Activated CD4-positive, alpha-beta T cell treated with anti-CD3 and anti-CD28 coated beads, Interleukin-2, amount 50 U/mL, for 16 hours (primary cell): ENCODE measurements around the gene OTUD4.
A peak's percentile ranks its signal among the peaks of the same experiment; 100 is the strongest.
"Not testable (repeated sequence)": the region's sequence is repeated elsewhere in the genome, so short reads cannot be mapped to it uniquely, and the experiment has no call there.

ENCODE experiments used
- DNase-seq: peaks from one replicate; pipeline ENCODE4 v3.0.0-alpha.2; 2020

Gene OTUD4, protein sequence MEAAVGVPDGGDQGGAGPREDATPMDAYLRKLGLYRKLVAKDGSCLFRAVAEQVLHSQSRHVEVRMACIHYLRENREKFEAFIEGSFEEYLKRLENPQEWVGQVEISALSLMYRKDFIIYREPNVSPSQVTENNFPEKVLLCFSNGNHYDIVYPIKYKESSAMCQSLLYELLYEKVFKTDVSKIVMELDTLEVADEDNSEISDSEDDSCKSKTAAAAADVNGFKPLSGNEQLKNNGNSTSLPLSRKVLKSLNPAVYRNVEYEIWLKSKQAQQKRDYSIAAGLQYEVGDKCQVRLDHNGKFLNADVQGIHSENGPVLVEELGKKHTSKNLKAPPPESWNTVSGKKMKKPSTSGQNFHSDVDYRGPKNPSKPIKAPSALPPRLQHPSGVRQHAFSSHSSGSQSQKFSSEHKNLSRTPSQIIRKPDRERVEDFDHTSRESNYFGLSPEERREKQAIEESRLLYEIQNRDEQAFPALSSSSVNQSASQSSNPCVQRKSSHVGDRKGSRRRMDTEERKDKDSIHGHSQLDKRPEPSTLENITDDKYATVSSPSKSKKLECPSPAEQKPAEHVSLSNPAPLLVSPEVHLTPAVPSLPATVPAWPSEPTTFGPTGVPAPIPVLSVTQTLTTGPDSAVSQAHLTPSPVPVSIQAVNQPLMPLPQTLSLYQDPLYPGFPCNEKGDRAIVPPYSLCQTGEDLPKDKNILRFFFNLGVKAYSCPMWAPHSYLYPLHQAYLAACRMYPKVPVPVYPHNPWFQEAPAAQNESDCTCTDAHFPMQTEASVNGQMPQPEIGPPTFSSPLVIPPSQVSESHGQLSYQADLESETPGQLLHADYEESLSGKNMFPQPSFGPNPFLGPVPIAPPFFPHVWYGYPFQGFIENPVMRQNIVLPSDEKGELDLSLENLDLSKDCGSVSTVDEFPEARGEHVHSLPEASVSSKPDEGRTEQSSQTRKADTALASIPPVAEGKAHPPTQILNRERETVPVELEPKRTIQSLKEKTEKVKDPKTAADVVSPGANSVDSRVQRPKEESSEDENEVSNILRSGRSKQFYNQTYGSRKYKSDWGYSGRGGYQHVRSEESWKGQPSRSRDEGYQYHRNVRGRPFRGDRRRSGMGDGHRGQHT

DNA sequence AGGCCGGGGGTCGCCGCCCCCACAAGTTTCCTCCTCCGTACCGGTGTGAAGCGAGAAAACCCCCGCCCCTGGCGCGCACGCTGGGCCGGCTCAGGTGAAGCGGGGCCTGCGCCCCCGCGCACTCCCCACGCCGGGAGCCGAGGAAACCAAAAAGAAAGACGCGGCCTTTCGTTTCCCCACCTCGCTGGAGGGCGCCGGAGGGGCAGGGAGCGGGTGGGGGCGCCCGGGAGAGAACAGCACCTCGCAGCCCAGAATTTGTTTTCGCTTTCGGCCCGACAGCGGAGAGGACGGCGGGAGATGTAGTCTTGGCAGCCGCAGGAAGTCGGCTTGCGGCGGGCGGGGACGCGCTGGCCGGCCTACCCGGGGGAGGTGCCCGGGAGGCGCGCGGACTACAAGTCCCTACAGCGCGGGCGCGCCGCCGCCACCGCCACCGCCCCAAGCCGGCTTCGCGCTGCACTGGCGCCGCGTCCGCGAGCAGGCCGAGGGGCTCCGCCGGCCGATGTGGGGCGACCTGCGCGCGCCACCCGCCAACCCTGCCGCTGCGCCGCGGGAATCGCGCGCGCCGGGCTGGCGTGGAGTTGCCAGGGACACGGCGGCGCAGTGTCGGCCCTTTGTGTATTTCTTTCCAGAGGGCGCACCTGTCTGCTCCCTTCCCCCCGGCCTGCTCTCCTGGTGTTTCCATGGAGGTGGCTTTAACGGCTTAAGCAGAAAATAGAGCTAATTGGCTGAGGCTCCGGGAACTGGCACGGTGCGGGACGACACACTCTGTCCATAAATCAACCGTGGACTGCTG lies at the start of gene OTUD4:
Gene OTUD4, minus strand, starts transcription at position 292 of the 793 bp plus-strand sequence. CDS start 616 bp downstream, outside the sequence.
- DNase-seq, result peak; percentile 96

DNA sequence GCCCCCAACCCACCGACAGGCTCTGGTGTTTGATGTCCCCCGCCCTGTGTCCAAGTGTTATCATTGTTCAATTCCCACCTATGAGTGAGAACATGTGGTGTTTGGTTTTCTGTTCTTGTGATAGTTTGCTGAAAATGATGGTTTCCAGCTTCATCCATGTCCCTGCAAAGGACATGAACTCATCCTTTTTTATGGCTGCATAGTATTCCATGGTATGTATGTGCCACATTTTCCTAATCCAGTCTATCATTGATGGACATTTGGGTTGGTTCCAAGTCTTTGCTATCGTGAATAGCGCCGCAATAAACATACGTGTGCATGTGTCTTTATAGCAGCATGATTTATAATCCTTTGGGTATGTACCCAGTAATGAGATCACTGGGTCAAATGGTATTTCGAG lies 42.8 kb upstream of the OTUD4 start:
- not testable (repeated sequence) for DNase-seq

DNA sequence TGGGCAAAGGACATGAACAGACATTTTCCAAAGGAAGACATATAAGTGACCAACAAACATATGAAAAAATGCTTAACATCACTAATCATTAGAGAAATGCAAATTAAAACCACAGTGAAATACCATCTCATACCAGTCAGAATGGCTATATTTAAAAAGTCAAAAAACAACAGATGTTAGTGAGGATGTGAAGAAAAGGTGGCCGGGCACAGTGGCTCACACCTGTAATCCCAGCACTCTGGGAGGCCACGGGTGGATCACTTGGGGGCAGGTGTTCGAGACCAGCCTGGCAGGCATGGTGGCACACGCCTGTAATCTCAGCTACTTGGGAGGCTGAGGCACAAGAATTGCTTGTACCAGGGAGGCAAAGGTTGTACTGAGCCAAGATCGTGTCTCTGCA lies 41.1 kb upstream of the OTUD4 start:
- DNase-seq, result not testable (repeated sequence)

DNA sequence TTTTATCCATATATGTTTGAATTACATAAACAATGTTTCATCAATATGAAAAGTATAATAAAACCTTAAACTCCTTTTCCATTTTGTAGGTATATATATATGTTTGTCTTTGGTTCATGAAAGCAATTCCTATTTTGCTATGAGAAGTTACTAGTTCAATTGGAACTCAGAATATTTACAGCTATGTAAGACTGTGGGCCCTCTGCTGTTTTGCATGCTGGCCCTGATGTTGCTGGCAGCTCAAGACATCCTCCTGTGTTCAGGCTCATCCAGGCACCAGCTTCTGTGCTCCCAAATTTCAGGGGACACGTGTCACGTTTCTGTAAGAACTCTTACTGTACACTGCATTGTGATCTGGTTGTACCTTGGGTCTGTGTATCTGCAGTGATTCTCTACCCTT lies 38.7 kb upstream of the OTUD4 start:
- no peak for DNase-seq

DNA sequence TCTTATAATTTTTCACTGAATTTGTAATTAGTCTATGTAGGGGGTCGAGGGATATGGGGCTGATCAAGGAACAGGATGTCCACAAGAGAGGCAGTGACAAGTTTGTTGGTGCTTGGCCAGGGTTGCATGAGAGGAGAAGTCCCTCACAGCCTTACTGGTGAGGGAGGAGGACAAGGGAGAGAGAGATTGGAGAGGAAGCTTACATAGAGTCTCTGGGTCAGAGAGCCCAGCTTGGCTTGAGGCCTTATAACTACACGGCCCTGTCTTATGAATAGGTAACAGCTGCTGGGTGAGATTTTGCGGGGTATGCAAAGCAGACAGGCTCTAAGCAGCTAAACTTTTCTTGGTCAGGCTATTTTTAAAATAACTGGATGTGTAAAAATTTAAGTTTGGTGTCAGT lies 37.9 kb upstream of the OTUD4 start:
- DNase-seq, result no peak

DNA sequence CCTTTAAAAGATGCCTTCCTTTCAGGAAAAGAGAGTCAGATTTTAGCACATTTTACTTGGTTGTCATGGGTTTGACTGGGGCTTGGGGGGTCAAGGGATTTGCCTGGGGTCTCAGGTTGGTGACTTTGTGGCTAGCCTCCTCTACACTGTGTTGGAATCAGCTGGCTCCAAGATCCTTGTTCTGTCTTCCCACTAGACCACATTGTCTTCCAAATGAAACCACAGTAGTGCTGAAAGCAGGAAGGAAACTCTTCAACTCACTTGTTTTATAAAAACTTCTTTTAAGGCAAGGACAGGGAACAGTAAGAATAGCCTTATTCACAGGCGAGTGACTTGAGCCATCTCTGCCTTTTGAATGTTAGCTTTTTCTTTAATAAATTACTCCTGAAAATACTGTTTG lies 37.0 kb upstream of the OTUD4 start:
- DNase-seq, result no peak

DNA sequence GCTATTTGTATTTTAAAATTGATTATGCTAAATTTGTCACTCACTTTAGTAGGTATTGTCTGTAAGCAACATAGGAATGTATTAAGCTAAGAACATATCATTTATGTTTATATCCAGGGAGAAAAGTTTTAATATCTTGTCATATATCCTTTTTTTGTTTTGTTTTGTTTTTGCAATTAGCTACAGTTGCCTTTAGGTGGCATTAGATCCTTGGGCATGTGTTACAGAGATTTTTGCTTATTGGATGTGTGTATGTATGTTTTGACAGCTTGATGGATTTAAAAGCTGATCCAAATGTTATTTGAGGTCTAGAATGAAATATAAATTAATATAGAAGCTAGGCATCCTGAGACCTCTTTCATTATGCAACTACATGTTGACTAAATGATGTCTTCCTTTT lies 36.1 kb upstream of the OTUD4 start:
- peak; percentile 3 for DNase-seq

DNA sequence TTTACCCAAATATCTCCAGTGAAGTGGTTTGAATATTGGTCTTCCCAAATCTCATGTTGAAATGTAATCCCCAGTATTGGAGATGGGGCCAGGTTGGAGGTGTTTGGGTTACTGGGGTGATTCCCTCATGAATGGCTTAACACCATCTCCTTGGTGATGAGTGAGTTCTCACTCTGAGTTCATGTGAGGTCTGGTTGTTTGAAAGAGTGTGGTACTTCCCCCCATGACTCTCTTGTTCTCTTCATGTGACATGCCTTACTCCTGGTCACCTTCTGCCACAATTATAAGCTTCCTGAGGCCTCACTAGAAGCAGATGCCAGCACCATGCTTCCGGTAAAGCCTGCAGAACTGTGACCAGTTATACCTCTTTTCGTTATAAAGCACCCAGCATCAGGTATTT lies 32.9 kb upstream of the OTUD4 start:
- no peak for DNase-seq

DNA sequence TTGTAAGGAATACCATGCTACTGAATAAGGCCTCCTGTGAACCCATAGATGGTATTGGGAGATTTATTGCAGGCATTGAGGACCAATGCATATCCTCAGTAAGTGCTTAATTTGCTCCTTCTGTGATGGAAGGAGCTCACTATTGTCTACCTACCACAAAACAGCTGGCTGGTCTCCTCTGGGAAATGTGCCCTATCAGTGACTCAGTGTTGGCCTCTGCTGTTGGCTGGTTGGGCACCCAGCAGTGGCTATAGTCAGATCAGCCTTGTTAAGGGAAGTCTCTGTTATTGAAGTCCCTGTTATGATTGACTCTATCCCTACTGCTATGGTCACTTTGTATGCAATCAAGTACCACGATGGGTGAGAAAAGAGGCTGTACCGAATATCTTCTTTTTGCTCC lies 27.5 kb upstream of the OTUD4 start:
- no peak for DNase-seq

DNA sequence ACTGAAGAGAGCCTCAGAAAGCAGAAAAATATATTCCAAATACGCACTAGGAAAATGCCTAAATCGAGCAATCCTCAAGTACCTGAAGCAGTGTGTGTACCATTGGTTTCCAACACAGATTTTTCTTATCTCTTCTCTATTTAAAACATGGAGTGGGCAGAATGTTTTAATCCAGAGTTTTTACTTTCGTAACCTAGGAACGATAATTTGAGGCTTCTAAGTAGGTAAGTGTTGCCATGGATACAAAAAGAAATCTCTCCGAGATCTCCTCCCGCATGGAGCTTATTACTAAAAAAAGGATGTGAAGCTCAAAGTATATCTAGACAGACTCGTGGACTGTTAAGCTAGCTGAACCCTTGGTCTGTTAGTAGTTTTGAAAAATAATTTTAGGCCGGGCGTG lies 23.0 kb upstream of the OTUD4 start:
- no peak for DNase-seq

DNA sequence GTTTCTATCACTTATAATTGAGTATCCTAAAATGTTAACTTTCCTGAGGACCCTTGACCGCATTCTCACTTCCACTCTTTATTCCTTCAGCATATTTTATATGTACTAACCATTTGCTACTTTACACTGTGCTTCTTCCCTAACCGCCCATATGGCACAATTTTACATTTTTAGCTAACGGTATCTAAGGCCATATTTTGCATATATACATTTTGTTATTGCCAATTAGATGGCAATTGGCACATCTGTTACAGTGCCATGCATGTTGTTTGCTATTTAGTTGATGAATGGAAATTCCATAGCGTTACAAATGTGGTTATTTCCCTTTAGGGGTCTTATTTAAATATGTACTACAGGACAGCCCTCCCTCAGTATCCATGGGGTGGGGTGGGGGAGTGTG lies 20.0 kb upstream of the OTUD4 start:
- DNase-seq, result no peak

DNA sequence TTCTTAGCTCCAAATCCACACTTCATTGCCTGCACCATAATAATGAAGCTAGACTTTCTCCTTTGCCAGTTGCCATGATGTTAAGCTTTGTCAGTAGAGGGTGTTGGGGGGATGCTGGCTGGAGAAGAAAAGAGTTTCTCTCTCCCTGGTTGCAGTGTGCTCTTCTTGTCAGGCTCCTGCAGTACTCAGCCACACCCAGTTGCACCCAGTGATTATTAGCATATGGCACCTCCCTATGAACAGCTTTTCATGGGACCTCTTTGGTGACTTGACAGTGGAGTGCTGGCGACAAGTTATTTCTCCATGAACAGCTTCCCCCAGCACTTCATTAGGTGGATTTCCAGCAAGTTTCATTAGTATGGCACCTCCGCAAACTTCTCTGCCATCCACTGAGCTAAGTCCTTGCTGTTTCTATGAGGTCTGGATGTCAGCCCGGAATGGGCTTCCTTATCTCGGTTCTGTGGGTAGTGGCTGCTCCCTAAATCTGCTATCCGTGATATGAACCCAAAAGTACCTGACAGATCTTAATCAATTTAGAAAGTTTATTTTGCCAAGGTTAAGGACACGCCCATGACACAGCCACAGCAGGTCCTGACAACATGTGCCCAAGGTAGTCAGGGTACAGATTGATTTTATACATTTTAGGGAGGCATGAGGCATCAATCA lies 18.8 kb upstream of the OTUD4 start:
- DNase-seq, result no peak

DNA sequence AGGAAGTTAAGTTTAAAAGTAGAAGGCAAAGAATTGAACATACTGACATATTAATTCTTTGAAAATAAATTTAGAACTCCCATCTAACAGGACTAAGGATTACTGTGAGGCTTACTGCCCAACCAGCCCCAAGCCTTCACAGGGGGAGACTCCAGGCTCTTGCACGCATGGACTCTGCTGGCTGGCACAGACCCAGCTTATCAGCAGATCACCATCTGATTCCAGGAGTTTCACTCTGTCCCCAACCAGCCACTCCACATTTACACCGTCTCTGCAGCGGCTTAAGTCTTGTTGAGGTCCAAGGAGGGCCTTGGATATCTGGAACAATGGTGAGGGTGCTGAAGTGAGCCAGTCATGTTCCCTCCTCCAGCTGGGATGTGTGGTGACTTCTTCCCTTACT lies 16.4 kb upstream of the OTUD4 start:
- no peak for DNase-seq

DNA sequence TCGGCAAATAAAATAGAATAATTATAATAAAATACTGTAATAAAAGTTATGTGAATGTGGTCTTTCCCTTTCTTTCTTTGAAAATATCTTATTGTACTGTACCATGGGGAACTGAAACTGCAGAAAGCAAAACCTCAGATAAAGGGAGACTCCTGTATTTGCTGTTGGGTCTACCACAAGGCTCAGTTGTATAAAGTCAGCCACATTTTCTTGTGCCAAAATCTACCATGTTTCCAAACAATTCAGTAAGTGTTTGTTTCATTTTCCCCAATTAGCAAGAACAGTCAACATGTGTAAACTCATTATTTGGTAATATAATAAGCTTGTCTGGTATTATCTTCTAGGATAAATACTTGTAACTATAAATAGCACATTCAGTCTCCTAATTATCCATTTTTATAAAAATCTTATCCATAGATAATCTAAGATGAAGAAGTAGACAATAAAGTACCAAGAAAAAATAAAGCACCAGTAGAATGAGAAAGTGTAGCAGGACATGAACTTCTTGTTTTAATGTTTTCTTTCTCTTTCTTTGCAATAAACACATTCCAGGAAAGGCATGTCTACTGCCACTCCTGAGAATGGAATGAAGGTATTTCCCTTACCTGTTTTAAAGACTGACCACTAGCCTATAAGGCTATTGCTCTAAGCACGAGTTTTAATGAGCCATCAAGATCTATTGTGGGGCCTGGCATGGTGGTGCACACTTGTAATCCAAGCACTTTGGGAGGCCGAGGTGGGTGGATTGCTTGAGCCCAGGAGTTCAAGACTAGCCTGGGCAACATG lies 15.0 kb upstream of the OTUD4 start:
- DNase-seq, result no peak

DNA sequence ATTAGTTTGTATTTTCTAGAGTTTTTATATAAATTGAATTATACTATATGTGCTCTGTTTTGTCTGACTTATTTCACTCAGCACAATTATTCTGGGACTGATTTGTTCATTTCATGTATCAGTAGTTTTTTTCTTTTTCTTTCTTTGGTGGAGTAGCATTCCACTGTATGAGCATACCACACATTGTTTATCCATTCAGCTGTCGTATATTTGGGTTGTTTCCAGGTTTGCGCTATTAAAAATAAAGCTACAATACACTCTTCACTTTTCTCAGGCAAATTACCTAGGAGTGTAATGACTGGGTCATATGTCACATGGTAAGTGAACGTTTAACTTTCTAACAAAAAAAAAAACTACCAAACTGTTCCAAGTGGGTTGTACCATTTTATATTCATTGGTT lies 9.6 kb upstream of the OTUD4 start:
- no peak for DNase-seq

DNA sequence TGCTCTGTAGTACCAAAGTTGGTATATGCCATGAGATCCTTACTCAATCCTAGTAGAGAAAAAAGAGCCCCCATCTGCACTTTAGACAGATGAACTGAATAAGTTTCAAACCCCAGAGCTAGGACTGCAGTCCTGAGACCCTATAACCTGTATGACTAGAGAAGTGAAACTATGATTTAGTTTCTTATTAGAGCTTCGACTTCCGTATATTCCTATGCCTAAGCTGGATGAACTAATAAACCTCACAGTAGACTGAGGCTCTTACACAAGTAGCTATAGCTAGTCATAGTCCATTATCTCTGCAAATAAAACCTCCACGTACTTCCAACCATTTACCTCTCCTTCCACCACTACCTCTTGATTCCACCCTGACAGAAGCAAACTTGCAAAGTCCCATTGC lies 6.3 kb upstream of the OTUD4 start:
- no peak for DNase-seq

DNA sequence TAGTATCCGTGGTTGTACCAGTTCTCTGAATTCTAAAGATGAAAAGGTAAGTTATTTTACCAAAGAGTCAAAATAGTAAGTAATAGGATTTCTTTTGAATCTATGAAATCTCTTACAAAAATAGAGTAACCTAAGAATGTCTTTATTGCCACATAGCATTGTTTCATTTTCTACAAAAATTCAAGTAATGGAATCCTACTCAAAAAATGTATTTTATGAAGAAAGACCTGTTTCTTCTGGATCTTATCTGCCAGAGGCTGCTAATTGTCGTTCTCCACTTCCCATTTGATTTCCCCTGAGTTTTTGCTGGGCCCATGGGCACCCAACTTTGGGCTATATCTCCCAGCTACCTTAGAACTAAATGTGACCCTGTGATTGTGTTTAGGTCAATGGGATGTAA lies 3.2 kb upstream of the OTUD4 start:
- no peak for DNase-seq

DNA sequence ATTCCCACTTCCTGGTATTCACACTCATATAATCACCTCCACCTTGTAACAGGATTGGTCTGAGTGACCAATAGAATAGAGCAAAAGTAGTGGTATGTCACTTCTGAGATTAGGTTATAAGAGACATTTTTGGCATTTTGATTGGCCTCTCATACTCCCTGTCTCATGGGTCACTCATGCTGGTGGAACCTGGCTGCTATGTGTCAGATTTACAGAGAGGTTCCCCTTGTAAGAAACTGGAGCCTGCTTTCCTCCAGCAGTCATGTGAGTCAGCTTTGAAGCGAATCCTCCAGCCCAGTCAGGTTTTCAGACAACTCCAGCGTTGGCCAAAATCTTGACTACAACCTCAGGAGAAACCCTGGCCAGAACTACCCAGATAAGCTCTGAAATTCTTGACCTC lies 2.6 kb upstream of the OTUD4 start:
- DNase-seq, result no peak

DNA sequence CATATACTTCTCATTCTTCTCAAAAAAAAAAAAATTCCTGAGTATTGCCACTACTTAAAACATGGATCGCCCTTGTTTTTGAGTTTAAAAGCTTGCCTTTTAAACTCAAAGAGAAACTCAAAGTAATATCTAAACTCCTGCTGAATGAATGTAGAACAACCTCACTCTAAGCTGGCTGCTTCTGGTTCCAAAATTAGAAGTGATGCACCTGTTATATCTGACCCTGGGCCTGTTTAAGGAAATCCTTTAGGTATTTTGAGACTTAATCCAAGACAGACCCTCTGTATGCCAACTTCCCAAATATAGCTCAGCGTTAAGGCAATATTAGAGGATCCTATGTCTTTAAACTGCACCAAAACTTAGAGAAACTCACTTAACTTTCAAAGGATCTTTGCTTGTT lies 1.8 kb upstream of the OTUD4 start:
- DNase-seq, result peak; percentile 14

DNA sequence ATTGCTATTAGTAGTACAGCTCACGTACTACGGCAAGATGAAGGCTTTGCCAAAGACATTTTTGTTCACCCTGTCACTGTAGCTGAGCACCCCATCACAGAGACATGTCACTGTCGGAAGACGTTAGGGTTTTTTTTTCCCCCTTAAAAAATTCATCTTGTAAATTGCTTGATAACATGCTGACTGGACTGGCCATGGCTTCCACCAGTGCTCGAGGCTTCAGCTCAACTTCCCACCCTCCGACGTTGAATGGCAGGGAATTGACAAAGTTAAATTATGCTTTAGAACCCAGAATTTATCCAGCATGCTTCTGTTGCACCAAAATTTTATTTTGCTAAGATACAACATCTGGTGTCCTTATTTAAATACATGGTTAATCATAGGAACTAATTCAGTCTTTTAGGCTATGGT lies 707 bp upstream of the OTUD4 start:
- no peak for DNase-seq

DNA sequence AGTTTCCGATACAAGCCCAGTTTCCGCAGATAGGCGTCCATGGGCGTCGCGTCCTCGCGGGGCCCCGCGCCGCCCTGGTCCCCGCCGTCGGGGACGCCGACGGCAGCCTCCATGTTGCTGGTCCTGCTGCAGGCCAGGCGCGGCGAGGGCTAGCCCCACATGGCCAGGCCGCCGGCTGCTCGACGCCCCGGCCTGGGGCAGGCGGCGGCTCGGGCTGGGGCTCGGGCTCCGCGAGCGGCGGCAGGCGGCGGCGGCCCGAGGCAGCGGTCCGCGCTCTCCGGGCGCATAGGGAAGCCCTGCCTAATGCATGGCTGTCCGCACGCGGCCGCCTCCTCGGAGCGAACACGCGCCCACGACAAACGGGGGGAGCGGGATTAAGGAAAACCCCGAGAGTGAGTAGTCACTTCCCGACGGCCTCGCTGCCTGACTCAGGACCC lies 510 bp downstream of the OTUD4 start:
- not testable (repeated sequence) for DNase-seq
